GM12878 (cell line): ENCODE results near the gene LUM. TPM values are rescaled to one million over a fixed set of nuclear protein-coding genes. Genes with fewer than 3 reads are reported as not detected.

Source experiments
- ATAC-seq: fragments of 200-7000 bp; cut with Tn5 transposase; 3 replicates; pipeline ENCODE4 v1.9.1; 2020; ENCODE audit warnings: mild to moderate bottlenecking, moderate library complexity
- BruUV-seq: library from RNA; stranded (reverse); fragments of 400-500 nt; replicated peaks from 2 replicates; lab custom pipeline; 2021; lab: Mats Ljungman, UMichigan
- CTCF ChIA-PET: fragments of 300-600 bp; sonication (Branson Sonifier 250); formaldehyde crosslinking; extraction: SDS; loops from one replicate; lab custom pipeline; 2021; ENCODE audit warnings: inconsistent platforms; lab: Yijun Ruan, JAX
- POLR2A ChIA-PET: fragments of 350-600 bp; formaldehyde crosslinking; extraction: SDS; loops from one replicate; lab custom pipeline; 2021; ENCODE audit warnings: inconsistent platforms; lab: Charles Lee
- RAD21 ChIA-PET: fragments of 300-600 bp; sonication (Branson Sonifier 250); formaldehyde crosslinking; loops from one replicate; lab custom pipeline; 2023; ENCODE audit warnings: antibody characterized with exemption; ENCODE audit not compliant: unreplicated experiment; lab: Charles Lee
- SMC1A ChIA-PET: fragments of 300-600 bp; sonication (Branson Sonifier 250); formaldehyde crosslinking; loops from one replicate; lab custom pipeline; 2023; ENCODE audit not compliant: unreplicated experiment, uncharacterized antibody; lab: Charles Lee
- DNase-seq: peaks from one replicate; pipeline ENCODE4 v3.0.0-alpha.2; 2011; ENCODE audit warnings: low read depth, low spot score
- FAIRE-seq: peaks from 3 replicates; lab custom pipeline; 2011; peaks lifted over from hg19 to GRCh38; lab: Jason Lieb, UNC
- H2AFZ ChIP-seq: 2 replicates; pipeline ENCODE4 v1.6.0; 2011; ENCODE audit warnings: low read depth, low read length, control low read depth; ENCODE audit not compliant: control insufficient read depth
- H3K27ac ChIP-seq: 2 replicates; pipeline ENCODE4 v1.5.1; 2011; ENCODE audit warnings: control low read depth; ENCODE audit not compliant: control insufficient read depth, insufficient read depth
- H3K27me3 ChIP-seq, 2 experiments: replicated peaks in 1 of 2; 2 replicates each; pipeline versions ENCODE4 v1.6.0 to v1.6.1; 2011; ENCODE audit warnings: low read length in 1 of 2; ENCODE audit not compliant: control insufficient read depth in 2 of 2, insufficient read depth in 2 of 2
- H3K36me3 ChIP-seq, 2 experiments: 2 replicates each; pipeline ENCODE4 v1.5.1; 2011; ENCODE audit warnings: low read length in 1 of 2; ENCODE audit not compliant: control insufficient read depth in 2 of 2, insufficient read depth in 2 of 2
- H3K4me1 ChIP-seq: 2 replicates; pipeline ENCODE4 v1.6.1; 2011; ENCODE audit warnings: mild to moderate bottlenecking, low read length, moderate library complexity, mixed read lengths; ENCODE audit not compliant: control insufficient read depth, insufficient read depth
- H3K4me2 ChIP-seq: 2 replicates; pipeline ENCODE4 v1.6.0; 2011; ENCODE audit warnings: control low read depth; ENCODE audit not compliant: control insufficient read depth, insufficient read depth
- H3K4me3 ChIP-seq: fragments of 200-600 bp; sonication (generic); 2 replicates; pipeline ENCODE4 v1.5.1; 2016
- H3K79me2 ChIP-seq: 2 replicates; pipeline ENCODE4 v1.6.0; 2011; ENCODE audit warnings: low read length; ENCODE audit not compliant: control insufficient read depth, insufficient read depth
- H3K9ac ChIP-seq: 2 replicates; pipeline ENCODE4 v1.8.0; 2011; ENCODE audit warnings: low read length, control low read depth, mixed read lengths; ENCODE audit not compliant: control insufficient read depth, insufficient read depth
- H3K9me3 ChIP-seq: replicated peaks from 3 replicates; pipeline ENCODE4 v1.5.1; 2011; ENCODE audit warnings: mild to moderate bottlenecking, low read length; ENCODE audit not compliant: control insufficient read depth, insufficient read depth
- H4K20me1 ChIP-seq: 2 replicates; pipeline ENCODE4 v1.6.0; 2011; ENCODE audit not compliant: control insufficient read depth, insufficient read depth
- ASH2L ChIP-seq: fragments of 300-600, 200-600 bp; sonication (generic); IDR thresholded peaks from 2 replicates; pipeline ENCODE4 v1.6.1; 2017; ENCODE audit warnings: low read depth, mild to moderate bottlenecking, borderline replicate concordance
- ATF7 ChIP-seq: fragments of 450-650 bp; IDR thresholded peaks from 2 replicates; pipeline ENCODE4 v1.6.1; 2016; ENCODE audit warnings: low read depth, mild to moderate bottlenecking
- BCLAF1 ChIP-seq: fragments of 450-650 bp; IDR thresholded peaks from 2 replicates; pipeline ENCODE4 v1.6.1; 2017; ENCODE audit warnings: antibody characterized with exemption, mild to moderate bottlenecking, moderate library complexity
- CEBPB ChIP-seq, 2 experiments: fragments of 150-350 bp in 1 of 2; IDR thresholded peaks; 2 replicates each; pipeline ENCODE4 v1.6.1; 2012 to 2014; ENCODE audit warnings: low read depth in 2 of 2, low read length in 2 of 2, borderline replicate concordance in 1 of 2, inconsistent platforms in 1 of 2
- CHD4 ChIP-seq: fragments of 200-600 bp; sonication (generic); IDR thresholded peaks from 2 replicates; pipeline ENCODE4 v1.6.1; 2016; ENCODE audit warnings: mild to moderate bottlenecking
- E2F4 ChIP-seq: IDR thresholded peaks from 2 replicates; pipeline ENCODE4 v1.6.1; 2012; ENCODE audit warnings: low read depth, low read length, improper control_type of control experiment
- IRF4 ChIP-seq: IDR thresholded peaks from 2 replicates; pipeline ENCODE4 v1.6.1; 2011; ENCODE audit warnings: low read depth, low read length
- SKIL ChIP-seq: fragments of 450-650 bp; IDR thresholded peaks from 2 replicates; pipeline ENCODE4 v1.6.1; 2017; ENCODE audit warnings: mild to moderate bottlenecking, low read depth, inconsistent platforms; ENCODE audit not compliant: poor library complexity, severe bottlenecking
- ZNF274 ChIP-seq: IDR thresholded peaks from one replicate; pipeline ENCODE4 v1.8.0; 2011; ENCODE audit not compliant: insufficient read length, insufficient read depth
- WGBS: methylation state at CpG from one replicate; pipeline ENCODE4 v1.1.6; 2016; ENCODE audit warnings: low lambda C conversion rate; ENCODE audit not compliant: insufficient replicate concordance, insufficient coverage; ENCODE audit errors: missing lambda C conversion rate; 5-methylcytosine and 5-hydroxymethylcytosine counted together
- in situ Hi-C: fragments of 300-500 bp; cut with MboI; formaldehyde crosslinking; loops from 9 replicates; pipeline ENCODE4 v1.14.3; 2018; ENCODE audit warnings: mixed read lengths
- intact Hi-C: fragments of 100-400 bp; cut with micrococcal nuclease; formaldehyde crosslinking; loops from one replicate; pipeline ENCODE4 v1.14.2; 2022; ENCODE audit not compliant: unreplicated experiment
- polyA plus RNA-seq, 11 experiments: library from polyadenylated mRNA; depleted of rRNA in 4 of 11; unstranded in 6 of 11; stranded (reverse) in 5 of 11; fragments of >200 nt; fragmentation: Nextera tagmentation in 4 of 11; fragmentation: Illumina TruSeq in 1 of 11; extraction: Ambion mirVana in 4 of 11; extraction: Trizol in 1 of 11; gene quantifications; 1 replicate in 1 of 11; 2 replicates in 10 of 11; pipeline versions ENCODE4 v1.2.1 to v1.2.3, GENCODE V29; 2011 to 2016; ENCODE audit warnings: inconsistent platforms in 2 of 11, missing spikeins in 2 of 11, low read depth in 1 of 11
- total RNA-seq, 4 experiments: library from RNA; depleted of rRNA in 3 of 4; stranded (reverse); fragments of >200 nt in 3 of 4; fragmentation: Illumina TruSeq in 1 of 4; extraction: Trizol in 1 of 4; gene quantifications; 2 replicates each; pipeline versions ENCODE4 v1.2.1 to v1.2.3, GENCODE V29; 2013 to 2021
- TF ChIP-seq, protein P1 (sequence below): fragments of 450-650 bp; conservative IDR thresholded peaks from 2 replicates; pipeline ENCODE4 v1.6.1; 2017; ENCODE audit warnings: mild to moderate bottlenecking, moderate library complexity
- TF ChIP-seq, protein P2 (sequence below): IDR thresholded peaks from 2 replicates; pipeline ENCODE4 v1.6.1; 2011; ENCODE audit warnings: mild to moderate bottlenecking, low read depth, low read length, moderate library complexity; ENCODE audit not compliant: insufficient replicate concordance

Gene LUM
- total and polyA plus RNA-seq, 10 of the 15 experiments (the other 5 are each of a cell fraction or from before 2014, with no cell fraction given), result 0.09 to 0.31 TPM; not detected in 8

GRCh38 chr12:91055976-91056375 lies 55.3 kb downstream of the LUM start (continued):
- TF ChIP-seq, protein P1, sequence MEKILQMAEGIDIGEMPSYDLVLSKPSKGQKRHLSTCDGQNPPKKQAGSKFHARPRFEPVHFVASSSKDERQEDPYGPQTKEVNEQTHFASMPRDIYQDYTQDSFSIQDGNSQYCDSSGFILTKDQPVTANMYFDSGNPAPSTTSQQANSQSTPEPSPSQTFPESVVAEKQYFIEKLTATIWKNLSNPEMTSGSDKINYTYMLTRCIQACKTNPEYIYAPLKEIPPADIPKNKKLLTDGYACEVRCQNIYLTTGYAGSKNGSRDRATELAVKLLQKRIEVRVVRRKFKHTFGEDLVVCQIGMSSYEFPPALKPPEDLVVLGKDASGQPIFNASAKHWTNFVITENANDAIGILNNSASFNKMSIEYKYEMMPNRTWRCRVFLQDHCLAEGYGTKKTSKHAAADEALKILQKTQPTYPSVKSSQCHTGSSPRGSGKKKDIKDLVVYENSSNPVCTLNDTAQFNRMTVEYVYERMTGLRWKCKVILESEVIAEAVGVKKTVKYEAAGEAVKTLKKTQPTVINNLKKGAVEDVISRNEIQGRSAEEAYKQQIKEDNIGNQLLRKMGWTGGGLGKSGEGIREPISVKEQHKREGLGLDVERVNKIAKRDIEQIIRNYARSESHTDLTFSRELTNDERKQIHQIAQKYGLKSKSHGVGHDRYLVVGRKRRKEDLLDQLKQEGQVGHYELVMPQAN, result no peak
- TF ChIP-seq SKIL, result no peak

DNA sequence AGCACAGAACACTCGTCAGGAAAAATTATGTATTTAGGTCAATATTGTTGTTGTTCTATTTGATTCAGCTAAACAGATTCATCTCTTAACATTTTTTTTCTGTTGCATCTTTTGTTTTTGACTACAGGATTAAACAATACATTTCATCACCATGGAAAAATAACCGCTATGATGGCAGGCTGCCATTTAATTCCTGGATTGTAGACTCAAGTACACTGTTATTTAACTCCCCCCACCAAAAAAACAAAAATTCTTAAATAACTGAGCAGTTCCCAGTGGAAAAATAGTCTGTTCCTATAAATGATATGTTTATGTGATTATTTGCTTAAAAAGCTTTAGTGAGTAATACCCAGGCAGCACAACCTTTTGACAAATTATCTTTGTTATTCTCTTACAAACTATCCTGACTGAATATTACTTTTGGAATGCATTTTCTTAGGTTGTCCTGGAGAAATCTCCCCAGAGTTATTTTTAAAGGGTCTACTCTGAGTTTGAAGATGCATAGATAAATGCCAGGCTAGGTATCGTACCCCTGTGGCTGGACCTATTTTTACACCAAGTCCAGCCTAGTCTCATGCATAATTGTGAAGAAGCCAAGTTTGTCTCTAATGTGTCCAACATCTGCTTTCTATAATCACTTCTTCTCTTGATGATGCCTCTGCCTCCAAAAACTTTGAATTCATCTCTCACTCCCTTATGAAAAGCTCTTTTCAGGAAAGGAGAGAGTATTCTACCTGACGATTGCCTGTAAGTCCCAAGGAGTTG lies 57.2 kb downstream of the LUM start:
- H3K4me1 ChIP-seq, result no peaks in the 10 kb centered on the region
- no peak for ATAC-seq
- no peaks in the 10 kb centered on the region for H3K79me2 ChIP-seq
- H3K9ac ChIP-seq, result no peak overlapping the region
- intact Hi-C loops (no loop called here), in situ Hi-C loops (no loop called here)
- CTCF ChIA-PET, result no interaction called here
- RAD21 ChIA-PET, result no interaction called here
- H3K4me3 ChIP-seq, result no peak overlapping the region
- 35% methylated on average over 4 of the region's 4 CpGs for WGBS
- no peak overlapping the region for H3K4me2 ChIP-seq
- no peak for FAIRE-seq
- H3K27me3 ChIP-seq, result no peaks in the 10 kb centered on the region; a peak in 1 of 4 replicates
- H2AFZ ChIP-seq, result no peak overlapping the region
- POLR2A ChIA-PET, result no interaction called here
- DNase-seq, result no peak
- no TSS peak for BruUV-seq
- SMC1A ChIA-PET, result no interaction called here
- no peaks in the 10 kb centered on the region for H4K20me1 ChIP-seq
- H3K27ac ChIP-seq, result no peak overlapping the region
- H3K36me3 ChIP-seq, result no peaks in the 10 kb centered on the region
- H3K9me3 ChIP-seq, result no peaks in the 10 kb centered on the region
- TF ChIP-seq IRF4 (no peak), E2F4 (no peak), CHD4 (no peak), BCLAF1 (no peak), CEBPB (IDR thresholded peaks at IDR 0.05; ENCODE audit: borderline replicate concordance in 1 of 2, low read depth in 2 of 2, low read length in 2 of 2) (no peak), ASH2L (no peak), ATF7 (no peak), ZNF274 (no peak)
- TF ChIP-seq, protein P2, sequence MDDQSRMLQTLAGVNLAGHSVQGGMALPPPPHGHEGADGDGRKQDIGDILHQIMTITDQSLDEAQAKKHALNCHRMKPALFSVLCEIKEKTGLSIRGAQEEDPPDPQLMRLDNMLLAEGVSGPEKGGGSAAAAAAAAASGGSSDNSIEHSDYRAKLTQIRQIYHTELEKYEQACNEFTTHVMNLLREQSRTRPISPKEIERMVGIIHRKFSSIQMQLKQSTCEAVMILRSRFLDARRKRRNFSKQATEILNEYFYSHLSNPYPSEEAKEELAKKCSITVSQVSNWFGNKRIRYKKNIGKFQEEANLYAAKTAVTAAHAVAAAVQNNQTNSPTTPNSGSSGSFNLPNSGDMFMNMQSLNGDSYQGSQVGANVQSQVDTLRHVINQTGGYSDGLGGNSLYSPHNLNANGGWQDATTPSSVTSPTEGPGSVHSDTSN, result no peak
